Measurements from ENCODE around the gene VKORC1L1.
"Not testable (repeated sequence)": the region's sequence is repeated elsewhere in the genome, so short reads cannot be mapped to it uniquely, and the experiment has no call there.

VKORC1L1 gene

GRCh38 chr7:65953001-65953720, 80.3 kb downstream of the VKORC1L1 start:
- DNase-seq (ENCODE audit: insufficient read length, low spot score) (no peak), FAIRE-seq (no peak)
- TF ChIP-seq, protein P1, sequence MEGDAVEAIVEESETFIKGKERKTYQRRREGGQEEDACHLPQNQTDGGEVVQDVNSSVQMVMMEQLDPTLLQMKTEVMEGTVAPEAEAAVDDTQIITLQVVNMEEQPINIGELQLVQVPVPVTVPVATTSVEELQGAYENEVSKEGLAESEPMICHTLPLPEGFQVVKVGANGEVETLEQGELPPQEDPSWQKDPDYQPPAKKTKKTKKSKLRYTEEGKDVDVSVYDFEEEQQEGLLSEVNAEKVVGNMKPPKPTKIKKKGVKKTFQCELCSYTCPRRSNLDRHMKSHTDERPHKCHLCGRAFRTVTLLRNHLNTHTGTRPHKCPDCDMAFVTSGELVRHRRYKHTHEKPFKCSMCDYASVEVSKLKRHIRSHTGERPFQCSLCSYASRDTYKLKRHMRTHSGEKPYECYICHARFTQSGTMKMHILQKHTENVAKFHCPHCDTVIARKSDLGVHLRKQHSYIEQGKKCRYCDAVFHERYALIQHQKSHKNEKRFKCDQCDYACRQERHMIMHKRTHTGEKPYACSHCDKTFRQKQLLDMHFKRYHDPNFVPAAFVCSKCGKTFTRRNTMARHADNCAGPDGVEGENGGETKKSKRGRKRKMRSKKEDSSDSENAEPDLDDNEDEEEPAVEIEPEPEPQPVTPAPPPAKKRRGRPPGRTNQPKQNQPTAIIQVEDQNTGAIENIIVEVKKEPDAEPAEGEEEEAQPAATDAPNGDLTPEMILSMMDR (IDR thresholded peaks at IDR 0.05; ENCODE audit: insufficient read depth, missing control alignments), result no peak

DNA sequence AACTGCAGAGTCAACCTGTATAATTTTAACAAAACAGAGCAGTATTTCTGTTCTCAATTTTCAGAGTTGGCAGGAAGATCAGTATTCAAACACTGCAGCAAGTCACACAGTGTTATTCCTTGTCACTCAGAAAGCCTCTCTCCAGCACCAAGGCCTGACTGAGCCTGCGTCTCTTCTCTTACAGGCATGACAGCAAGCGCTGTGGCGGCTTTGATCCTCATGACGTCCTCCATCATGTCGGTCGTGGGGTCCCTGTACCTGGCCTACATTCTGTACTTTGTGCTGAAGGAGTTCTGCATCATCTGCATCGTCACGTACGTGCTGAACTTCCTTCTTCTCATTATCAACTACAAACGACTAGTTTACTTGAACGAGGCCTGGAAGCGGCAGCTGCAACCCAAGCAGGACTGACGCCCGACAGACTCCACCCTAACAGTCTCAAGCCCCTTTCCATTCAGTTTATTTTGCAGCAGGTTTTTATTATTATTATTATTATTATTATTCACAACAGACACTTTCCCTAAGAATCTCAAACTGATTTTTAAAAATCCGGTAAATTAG, 81.1 kb downstream of the VKORC1L1 start:
- FAIRE-seq (no peak), DNase-seq (ENCODE audit: insufficient read length, low spot score) (no peak)
- TF ChIP-seq, protein P1 (IDR thresholded peaks at IDR 0.05; ENCODE audit: insufficient read depth, missing control alignments), result no peak

DNA sequence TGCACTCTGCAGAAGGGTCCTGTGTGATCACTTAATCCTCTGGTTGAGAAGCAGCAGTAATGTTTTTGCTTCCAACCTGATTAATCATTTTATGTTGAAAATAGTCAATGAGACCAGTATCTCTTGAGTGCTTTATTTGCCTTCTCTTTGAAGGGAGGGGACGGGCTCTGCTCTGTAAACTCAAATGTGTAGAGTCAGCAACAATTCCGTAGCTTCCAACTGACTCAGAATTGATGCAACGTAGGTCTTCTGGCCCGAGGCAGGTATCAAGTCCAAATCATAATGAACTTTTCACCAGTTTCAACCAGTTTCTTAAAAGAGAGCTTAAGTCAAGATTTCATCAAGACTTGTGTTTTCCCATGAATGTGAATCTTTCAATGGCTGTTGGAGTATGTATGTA, 82.8 kb downstream of the VKORC1L1 start:
- FAIRE-seq (no peak), DNase-seq (ENCODE audit: insufficient read length, low spot score) (no peak)
- TF ChIP-seq, protein P1 (IDR thresholded peaks at IDR 0.05; ENCODE audit: insufficient read depth, missing control alignments), result no peak

DNA sequence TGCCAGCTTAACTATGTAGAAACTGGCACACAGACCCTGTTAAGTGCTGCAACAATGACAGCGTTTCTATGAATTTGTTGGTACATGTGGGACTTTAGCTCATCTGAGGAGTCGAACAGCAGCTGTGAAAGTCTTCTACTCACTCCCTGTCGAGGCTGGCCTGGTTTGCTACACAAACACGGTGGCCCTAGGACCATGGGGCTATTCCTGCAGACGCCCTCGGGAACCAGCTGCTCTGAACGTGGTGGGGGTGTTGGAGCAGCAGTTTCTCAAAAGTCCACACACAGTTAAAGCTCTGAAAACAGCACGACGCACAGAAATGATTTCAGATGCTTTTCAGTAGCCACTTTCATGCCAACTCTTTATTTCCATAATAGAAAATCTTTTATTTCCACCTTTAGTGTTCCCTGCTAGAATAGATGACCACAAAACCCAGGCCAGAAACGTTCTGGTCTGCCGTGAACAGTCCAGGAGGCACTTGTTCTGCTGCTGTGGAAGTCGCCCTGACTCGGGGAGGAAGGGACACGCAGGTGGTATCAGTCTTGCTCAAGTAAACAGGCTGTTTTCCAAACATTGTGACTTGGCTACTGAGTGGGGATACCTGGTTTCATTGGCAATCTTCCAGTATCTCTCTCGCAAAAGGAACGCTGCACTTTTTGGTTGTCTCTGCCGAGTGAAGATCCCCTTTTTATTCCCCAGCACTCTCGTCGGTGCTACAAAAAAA, 87.6 kb downstream of the VKORC1L1 start:
- no peak for DNase-seq (ENCODE audit: insufficient read length, low spot score)
- FAIRE-seq, result no peak
- TF ChIP-seq, protein P1 (IDR thresholded peaks at IDR 0.05; ENCODE audit: insufficient read depth, missing control alignments), result no peak

DNA sequence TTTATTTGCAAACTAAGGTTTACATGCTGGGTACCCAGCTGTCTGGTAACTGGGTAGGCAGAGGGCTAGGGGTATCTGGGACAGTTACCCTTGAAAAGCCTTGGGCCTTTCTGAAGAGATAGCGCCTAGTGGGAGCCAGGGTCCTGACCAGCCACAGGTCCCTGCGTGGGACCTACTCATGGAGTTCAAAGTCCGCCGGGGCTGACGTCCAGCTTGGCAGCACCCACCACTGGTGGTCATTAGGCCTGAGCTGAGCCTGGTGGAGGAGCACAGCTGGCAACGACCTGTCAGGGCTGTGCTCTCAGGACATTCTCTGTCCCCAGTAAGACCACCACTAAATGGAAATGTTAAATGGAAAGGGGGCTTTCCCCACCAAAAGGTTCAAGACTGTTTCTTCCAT, 89.2 kb downstream of the VKORC1L1 start:
- FAIRE-seq (no peak), DNase-seq (ENCODE audit: insufficient read length, low spot score) (no peak)
- TF ChIP-seq, protein P1 (IDR thresholded peaks at IDR 0.05; ENCODE audit: insufficient read depth, missing control alignments), result no peak

- not testable (repeated sequence) for DNase-seq (ENCODE audit: insufficient read length, low spot score); FAIRE-seq
These were observed 91.8 kb downstream of the VKORC1L1 start for GRCh38 chr7:65964671-65965070.

DNA sequence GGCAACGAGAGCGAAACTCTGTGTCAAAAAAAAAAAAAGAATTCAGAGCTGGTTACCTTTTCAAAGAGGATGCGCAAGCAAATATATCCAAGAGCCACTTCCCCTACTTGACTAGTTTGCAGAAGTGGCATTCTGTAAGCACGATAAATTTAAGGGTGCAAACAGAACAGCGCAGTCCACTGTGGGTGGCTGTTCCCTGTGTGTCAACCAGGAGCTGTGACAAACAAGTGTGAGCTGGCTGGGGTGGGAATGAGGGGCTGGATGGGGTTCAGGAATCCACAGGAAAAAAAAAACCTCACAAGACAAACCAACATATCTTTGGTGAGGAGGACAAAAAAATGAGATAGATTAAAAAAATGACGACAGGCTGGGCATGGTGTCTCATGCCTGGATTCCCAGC, 93.3 kb downstream of the VKORC1L1 start:
- TF ChIP-seq, protein P1 (IDR thresholded peaks at IDR 0.05; ENCODE audit: insufficient read depth, missing control alignments), result no peak
- FAIRE-seq, result no peak

More for the DNA sequence above, 93.3 kb downstream of the VKORC1L1 start:
- DNase-seq (ENCODE audit: insufficient read length, low spot score), result no peak
